ENCODE measurements around the gene BAG1. TPM values are rescaled to one million over a fixed set of nuclear protein-coding genes. Genes with fewer than 3 reads are reported as not detected.
A peak's percentile ranks its signal among the peaks of the same experiment; 100 is the strongest.

Gene BAG1
- polyA plus RNA-seq, 1 experiment, result 17.7 TPM

DNA sequence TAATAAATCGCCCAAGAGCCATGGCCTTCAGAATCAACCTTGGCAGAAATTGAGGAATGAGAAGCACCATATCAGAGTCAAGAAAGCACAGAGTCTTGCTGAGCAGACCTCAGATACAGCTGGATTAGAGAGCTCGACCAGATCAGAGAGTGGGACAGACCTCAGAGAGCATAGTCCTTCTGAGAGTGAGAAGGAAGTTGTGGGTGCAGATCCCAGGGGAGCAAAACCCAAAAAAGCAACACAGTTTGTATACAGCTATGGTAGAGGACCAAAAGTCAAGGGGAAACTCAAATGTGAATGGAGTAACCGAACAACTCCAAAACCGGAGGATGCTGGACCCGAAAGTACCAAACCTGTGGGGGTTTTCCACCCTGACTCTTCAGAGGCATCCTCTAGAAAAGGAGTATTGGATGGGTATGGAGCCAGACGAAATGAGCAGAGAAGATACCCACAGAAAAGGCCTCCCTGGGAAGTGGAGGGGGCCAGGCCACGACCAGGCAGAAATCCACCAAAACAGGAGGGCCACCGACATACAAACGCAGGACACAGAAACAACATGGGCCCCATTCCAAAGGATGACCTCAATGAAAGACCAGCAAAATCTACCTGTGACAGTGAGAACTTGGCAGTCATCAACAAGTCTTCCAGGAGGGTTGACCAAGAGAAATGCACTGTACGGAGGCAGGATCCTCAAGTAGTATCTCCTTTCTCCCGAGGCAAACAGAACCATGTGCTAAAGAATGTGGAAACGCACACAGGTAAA is 30.3 kb upstream of the BAG1 start:
- peaks cover 10% of the 10 kb centered on the region; the same call in 1 of the 2 replicates for H3K36me3 ChIP-seq (ENCODE audit: control insufficient read depth, insufficient read depth, low read length)
- H3K4me3 ChIP-seq (ENCODE audit: low read depth, low read length), result no peak overlapping the region
- ChIA-PET POLR2A (no interaction called here), CTCF (no interaction called here)
- H3K27me3 ChIP-seq (ENCODE audit: control insufficient read depth, insufficient read depth, low read length), result no peaks in the 10 kb centered on the region
- DNase-seq (ENCODE audit: low read depth), result no peak
- TF ChIP-seq, protein P1, sequence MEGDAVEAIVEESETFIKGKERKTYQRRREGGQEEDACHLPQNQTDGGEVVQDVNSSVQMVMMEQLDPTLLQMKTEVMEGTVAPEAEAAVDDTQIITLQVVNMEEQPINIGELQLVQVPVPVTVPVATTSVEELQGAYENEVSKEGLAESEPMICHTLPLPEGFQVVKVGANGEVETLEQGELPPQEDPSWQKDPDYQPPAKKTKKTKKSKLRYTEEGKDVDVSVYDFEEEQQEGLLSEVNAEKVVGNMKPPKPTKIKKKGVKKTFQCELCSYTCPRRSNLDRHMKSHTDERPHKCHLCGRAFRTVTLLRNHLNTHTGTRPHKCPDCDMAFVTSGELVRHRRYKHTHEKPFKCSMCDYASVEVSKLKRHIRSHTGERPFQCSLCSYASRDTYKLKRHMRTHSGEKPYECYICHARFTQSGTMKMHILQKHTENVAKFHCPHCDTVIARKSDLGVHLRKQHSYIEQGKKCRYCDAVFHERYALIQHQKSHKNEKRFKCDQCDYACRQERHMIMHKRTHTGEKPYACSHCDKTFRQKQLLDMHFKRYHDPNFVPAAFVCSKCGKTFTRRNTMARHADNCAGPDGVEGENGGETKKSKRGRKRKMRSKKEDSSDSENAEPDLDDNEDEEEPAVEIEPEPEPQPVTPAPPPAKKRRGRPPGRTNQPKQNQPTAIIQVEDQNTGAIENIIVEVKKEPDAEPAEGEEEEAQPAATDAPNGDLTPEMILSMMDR (IDR thresholded peaks at IDR 0.05; ENCODE audit: insufficient read depth, low read depth, low read length), result no peak

DNA sequence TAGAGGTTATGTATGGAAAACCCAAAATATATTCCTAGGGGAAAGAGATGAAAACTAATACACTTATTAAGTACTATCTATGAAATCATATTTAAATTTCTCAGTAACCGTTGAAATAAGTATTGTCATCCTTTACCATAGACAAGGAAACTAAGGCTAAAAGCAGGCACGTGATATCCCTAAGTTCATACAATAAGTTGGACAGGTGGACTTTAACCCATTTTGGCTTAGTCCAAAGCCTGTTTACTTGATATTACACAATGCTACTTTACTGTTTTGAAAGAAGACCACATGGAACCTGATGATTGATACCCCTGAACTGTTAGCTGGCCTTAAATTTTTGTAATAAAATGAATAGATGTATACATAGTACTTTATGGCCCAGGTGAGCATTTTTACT is 29.3 kb upstream of the BAG1 start:
- Histone ChIP-seq H3K4me3 (ENCODE audit: low read depth, low read length) (no peak overlapping the region), H3K27me3 (ENCODE audit: control insufficient read depth, insufficient read depth, low read length) (no peaks in the 10 kb centered on the region), H3K36me3 (ENCODE audit: control insufficient read depth, insufficient read depth, low read length) (peaks cover 10% of the 10 kb centered on the region; the same call in 1 of the 2 replicates)
- TF ChIP-seq, protein P1 (IDR thresholded peaks at IDR 0.05; ENCODE audit: insufficient read depth, low read depth, low read length), result no peak
- ChIA-PET CTCF (no interaction called here), POLR2A (no interaction called here)
- DNase-seq (ENCODE audit: low read depth), result no peak

DNA sequence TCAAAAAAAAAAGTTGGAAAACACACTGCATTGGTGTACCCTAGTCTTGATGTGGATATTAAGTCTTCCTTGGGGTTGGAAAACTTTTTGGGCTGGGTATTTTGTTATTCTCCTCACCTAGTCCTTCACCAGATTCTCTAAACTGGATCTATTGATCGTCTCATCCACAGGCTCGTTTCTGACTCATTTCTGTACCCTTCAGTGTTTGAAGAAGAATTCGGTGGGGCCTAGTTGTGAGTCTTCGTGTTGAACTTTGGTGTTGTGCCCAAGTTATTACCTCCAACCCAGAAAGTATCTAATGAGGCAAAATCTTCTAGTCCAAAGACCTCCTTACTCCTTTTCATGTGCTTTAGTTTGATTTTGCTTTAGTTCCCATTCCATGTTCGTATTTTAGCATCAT is 27.4 kb upstream of the BAG1 start:
- CTCF ChIA-PET, result no interaction called here
- no peaks in the 10 kb centered on the region for H3K27me3 ChIP-seq (ENCODE audit: control insufficient read depth, insufficient read depth, low read length)
- no peak for DNase-seq (ENCODE audit: low read depth)
- TF ChIP-seq, protein P1 (IDR thresholded peaks at IDR 0.05; ENCODE audit: insufficient read depth, low read depth, low read length), result no peak
- no peak overlapping the region for H3K4me3 ChIP-seq (ENCODE audit: low read depth, low read length)
- H3K36me3 ChIP-seq (ENCODE audit: control insufficient read depth, insufficient read depth, low read length), result peaks cover 7% of the 10 kb centered on the region; the same call in 1 of the 2 replicates
- POLR2A ChIA-PET, result no interaction called here

- Histone ChIP-seq H3K36me3 (ENCODE audit: control insufficient read depth, insufficient read depth, low read length) (peaks cover 7% of the 10 kb centered on the region; the same call in 1 of the 2 replicates), H3K4me3 (ENCODE audit: low read depth, low read length) (peak overlapping the region; percentile 81), H3K27me3 (ENCODE audit: control insufficient read depth, insufficient read depth, low read length) (no peaks in the 10 kb centered on the region)
- TF ChIP-seq, protein P1 (IDR thresholded peaks at IDR 0.05; ENCODE audit: insufficient read depth, low read depth, low read length), result no peak
- CTCF ChIA-PET, result interaction anchor here (1.2 to 1.4 kb wide), 3 partner anchors 31 to 176 kb away, joined by 3 to 5 read pairs (median 4); no protein-coding TSS in a partner anchor
- POLR2A ChIA-PET, result no interaction called here
- no peak for DNase-seq (ENCODE audit: low read depth)
Measured at GRCh38 chr9:33291031-33291397, 26.5 kb upstream of the BAG1 start.

- ChIA-PET POLR2A (interaction anchor here (0.5 to 0.8 kb wide), 5 partner anchors 42 to 266 kb away, joined by 3 to 7 read pairs (median 4); partner anchors contain the start of gene DNAJA1), CTCF (interaction anchor here (0.8 to 1.4 kb wide), 6 partner anchors 12 to 176 kb away, joined by 3 to 6 read pairs (median 4); no protein-coding TSS in a partner anchor)
- TF ChIP-seq, protein P1 (IDR thresholded peaks at IDR 0.05; ENCODE audit: insufficient read depth, low read depth, low read length), result no peak
- H3K36me3 ChIP-seq (ENCODE audit: control insufficient read depth, insufficient read depth, low read length), result peaks cover 7% of the 10 kb centered on the region; the same call in 1 of the 2 replicates
- DNase-seq (ENCODE audit: low read depth), result peak; percentile 92
- no peaks in the 10 kb centered on the region for H3K27me3 ChIP-seq (ENCODE audit: control insufficient read depth, insufficient read depth, low read length)
- H3K4me3 ChIP-seq (ENCODE audit: low read depth, low read length), result peak within 1 kb of the TSS; percentile 81
Measured at GRCh38 chr9:33290247-33291030, 25.9 kb upstream of the BAG1 start, which contains the start of gene NFX1. Gene NFX1, plus strand, starts transcription at chr9:33290516. Its CDS starts 57 bp downstream, at chr9:33290573.

All from BJ (cell line).